ENCODE results near the gene KLHL21.
"Not testable (repeated sequence)": the region's sequence is repeated elsewhere in the genome, so short reads cannot be mapped to it uniquely, and the experiment has no call there.

The KLHL21 gene

DNA sequence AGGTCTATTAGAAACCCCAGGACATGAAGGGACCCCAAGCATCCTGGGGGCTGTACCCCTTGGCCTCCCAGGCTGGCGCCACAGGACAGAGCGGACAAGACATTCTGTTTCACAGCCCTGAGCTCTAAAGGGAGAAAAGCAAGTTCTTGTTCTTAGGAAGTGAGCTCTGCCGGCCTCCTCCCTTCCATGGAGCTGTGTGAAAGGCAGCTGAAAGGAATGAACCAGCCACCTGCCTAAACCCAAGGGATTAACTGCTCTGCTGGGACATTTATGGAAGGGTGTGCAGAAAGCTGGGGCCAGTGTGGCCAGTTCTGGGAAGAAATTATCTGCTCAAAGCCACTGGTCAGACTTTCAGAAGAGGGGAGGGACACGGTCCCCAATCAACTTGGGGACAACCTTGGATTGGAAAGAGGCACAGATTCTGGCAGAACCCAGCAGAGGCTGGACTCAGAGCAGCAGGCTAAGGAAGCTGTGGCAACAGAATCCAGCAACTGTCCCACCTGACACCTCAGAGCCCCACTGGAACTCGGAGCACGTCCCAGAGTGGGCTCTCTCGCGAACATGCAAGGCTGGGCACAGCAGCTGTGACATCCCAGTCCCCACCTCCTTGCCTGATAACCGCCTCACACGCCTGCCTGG is 2.1 kb downstream of the KLHL21 start:
- no peaks in the 10 kb centered on the region; the same call in 1 of the 2 replicates for H3K4me1 ChIP-seq
- TF ChIP-seq, protein P1, sequence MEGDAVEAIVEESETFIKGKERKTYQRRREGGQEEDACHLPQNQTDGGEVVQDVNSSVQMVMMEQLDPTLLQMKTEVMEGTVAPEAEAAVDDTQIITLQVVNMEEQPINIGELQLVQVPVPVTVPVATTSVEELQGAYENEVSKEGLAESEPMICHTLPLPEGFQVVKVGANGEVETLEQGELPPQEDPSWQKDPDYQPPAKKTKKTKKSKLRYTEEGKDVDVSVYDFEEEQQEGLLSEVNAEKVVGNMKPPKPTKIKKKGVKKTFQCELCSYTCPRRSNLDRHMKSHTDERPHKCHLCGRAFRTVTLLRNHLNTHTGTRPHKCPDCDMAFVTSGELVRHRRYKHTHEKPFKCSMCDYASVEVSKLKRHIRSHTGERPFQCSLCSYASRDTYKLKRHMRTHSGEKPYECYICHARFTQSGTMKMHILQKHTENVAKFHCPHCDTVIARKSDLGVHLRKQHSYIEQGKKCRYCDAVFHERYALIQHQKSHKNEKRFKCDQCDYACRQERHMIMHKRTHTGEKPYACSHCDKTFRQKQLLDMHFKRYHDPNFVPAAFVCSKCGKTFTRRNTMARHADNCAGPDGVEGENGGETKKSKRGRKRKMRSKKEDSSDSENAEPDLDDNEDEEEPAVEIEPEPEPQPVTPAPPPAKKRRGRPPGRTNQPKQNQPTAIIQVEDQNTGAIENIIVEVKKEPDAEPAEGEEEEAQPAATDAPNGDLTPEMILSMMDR (IDR thresholded peaks at IDR 0.05; ENCODE audit: low read depth, low read length): no peak
- H3K27me3 ChIP-seq: no peaks in the 10 kb centered on the region
- H3K36me3 ChIP-seq: peaks cover 15% of the 10 kb centered on the region
- no peaks in the 10 kb centered on the region for H3K9me3 ChIP-seq
- H3K4me3 ChIP-seq (ENCODE audit: low read depth, low read length): peak overlapping the region; percentile 81
- DNase-seq: no peak

DNA sequence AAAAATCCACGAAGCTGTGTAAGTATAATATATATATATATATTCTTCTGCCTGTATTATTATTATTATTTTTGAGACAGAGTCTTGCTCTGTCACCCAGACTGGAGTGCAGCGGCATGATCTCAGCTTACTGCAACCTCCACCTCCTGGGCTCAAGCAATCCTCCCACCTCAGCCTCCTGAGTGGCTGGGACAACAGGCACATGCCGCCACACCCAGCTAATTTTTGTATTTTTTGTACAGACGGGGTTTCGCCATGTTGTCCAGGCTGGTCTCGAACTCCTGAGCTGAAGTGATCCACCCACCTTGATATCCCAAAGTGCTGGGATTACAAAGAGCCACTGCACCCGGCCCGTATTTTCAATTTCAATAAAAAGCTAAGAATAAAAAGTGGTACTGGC is 2.7 kb downstream of the KLHL21 start:
- Histone ChIP-seq H3K4me3 (ENCODE audit: low read depth, low read length) (peak overlapping the region; percentile 81), H3K36me3 (peaks cover 20% of the 10 kb centered on the region)
- H3K4me1 ChIP-seq, H3K27me3 ChIP-seq, DNase-seq, H3K9me3 ChIP-seq: not testable (repeated sequence)

DNA sequence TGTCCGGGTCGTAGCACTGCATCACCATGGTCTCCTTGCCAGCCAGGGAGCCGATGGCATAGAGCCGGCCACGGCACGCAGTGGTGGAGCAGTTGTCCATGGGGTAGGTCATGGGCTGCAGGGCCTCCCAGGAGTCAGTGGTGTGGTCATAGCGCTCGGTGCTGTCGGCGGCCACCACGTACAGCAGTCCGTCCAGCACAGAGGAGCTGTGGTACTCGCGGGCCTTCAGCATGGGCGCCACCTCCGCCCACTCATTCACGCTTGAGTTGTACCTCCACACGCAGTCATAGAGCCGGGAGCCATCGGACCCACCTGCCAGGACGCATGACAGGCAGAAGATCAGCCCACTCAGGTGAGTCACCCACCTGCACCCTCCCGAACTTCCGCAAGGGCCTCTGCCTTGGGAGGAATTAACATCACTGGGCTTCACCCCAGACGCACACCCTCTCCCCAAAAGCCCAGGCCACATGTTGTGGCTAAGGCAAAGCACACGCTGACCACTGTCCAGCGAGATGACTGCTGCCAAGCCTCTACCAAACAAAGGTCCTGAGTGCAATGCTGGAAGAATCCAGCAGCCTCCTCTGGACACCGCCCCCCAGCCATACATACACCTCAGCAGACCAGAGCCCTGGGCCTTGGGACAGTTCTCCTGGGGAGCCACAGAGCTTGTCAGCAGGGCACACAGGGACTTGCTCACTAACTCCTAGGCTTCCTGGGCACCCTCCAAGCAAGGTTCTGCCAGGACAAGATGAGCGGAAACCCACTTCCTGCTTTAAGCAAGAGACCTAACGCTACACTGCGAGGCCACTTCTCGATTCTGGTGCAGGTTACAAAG is 3.3 kb downstream of the KLHL21 start:
- Histone ChIP-seq H3K27me3 (no peaks in the 10 kb centered on the region), H3K9me3 (no peaks in the 10 kb centered on the region), H3K4me3 (ENCODE audit: low read depth, low read length) (no peak overlapping the region), H3K4me1 (no peaks in the 10 kb centered on the region; the same call in 1 of the 2 replicates), H3K36me3 (peaks cover 20% of the 10 kb centered on the region)
- TF ChIP-seq, protein P1 (IDR thresholded peaks at IDR 0.05; ENCODE audit: low read depth, low read length): no peak
- no peak for DNase-seq

DNA sequence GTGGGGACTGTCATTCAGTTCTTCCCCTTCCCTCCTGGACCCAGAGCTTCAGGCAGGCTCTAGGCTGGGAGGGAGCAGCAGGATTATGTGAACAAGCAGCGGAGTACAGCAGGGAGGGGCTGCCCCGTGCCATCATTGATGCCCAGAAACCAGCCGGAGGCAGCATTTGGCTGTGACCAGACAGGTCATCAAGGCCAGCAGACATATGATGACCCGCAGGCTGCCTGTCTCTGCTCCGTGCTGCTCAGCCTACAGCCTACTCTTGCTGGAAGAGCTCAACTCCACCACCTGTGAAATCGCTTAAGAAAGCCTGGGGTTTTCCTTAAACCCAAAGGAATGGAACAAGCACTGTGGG is 4.9 kb downstream of the KLHL21 start:
- DNase-seq: no peak
- Histone ChIP-seq H3K36me3 (peaks cover 35% of the 10 kb centered on the region), H3K4me3 (ENCODE audit: low read depth, low read length) (no peak overlapping the region), H3K27me3 (no peaks in the 10 kb centered on the region), H3K4me1 (no peaks in the 10 kb centered on the region), H3K9me3 (no peaks in the 10 kb centered on the region)
- TF ChIP-seq, protein P1 (IDR thresholded peaks at IDR 0.05; ENCODE audit: low read depth, low read length): no peak

DNA sequence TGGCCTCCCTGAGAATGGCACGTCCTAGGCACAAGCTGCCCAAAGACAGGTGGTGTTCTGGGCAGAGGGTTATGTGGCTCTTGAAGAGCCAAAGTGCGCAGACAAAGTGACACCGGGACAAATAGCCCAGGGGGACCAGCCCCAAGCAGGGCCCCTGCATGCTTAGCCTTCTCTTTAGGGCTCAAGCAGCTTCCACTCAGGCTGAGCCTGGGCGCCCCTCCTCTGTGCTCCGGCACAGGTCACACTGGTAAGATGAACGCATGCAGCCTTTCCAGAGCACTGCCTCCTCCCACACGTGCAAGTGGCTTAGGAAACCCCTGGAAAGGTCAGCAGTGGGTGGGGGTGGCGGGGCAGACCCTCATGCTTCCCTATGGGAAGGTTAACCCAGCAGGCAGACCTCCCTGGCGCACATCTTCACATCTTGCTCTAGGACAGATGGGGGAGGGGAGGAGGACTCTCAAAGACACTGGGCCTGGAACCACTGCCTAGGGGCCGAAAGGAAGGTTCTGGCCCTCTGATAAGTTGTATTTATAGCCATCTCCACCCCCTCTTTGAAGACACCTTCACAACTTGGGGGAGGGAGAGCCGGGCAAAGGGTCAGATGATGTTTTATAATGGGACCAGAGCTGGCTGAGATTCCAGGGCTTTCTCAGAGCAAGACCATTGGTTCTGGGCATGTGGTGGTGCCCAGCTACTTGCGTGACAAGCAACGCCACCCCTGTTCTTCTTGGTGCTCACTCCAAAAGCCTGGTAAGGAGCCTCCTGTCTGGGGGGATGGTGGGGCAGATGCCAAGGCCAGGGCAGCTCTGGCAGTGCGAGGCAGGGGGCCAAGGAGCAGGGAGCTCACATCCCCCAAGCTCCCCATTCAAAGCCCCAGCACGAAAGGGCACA is 5.5 kb downstream of the KLHL21 start:
- TF ChIP-seq, protein P1 (IDR thresholded peaks at IDR 0.05; ENCODE audit: low read depth, low read length): no peak
- H3K4me1 ChIP-seq: no peaks in the 10 kb centered on the region
- no peak for DNase-seq
- H3K27me3 ChIP-seq: no peaks in the 10 kb centered on the region
- peaks cover 39% of the 10 kb centered on the region for H3K36me3 ChIP-seq
- no peaks in the 10 kb centered on the region for H3K9me3 ChIP-seq
- H3K4me3 ChIP-seq (ENCODE audit: low read depth, low read length): no peak overlapping the region

DNA sequence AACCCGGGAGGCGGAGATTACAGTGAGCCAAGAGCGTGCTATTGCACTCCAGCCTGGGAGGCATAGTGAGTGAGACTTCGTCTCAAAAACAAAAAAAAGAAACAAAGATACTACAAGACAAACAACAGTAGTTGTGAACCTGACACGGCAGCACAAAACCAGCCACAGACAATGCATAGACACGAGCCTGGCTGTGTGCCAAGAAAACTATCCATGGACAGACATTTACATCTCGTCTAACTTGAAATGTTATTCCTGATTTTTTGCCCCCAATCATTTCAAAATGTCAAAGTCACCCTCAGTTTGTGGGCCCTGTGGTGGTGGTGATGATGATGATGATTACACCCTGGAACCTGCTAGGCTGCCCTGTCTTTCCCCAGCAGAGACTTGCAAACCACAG is 6.3 kb downstream of the KLHL21 start:
- no peak for DNase-seq
- no peaks in the 10 kb centered on the region for H3K9me3 ChIP-seq
- no peaks in the 10 kb centered on the region for H3K27me3 ChIP-seq
- H3K36me3 ChIP-seq: peaks cover 39% of the 10 kb centered on the region
- TF ChIP-seq, protein P1 (IDR thresholded peaks at IDR 0.05; ENCODE audit: low read depth, low read length): no peak
- H3K4me3 ChIP-seq (ENCODE audit: low read depth, low read length): no peak overlapping the region
- H3K4me1 ChIP-seq: no peaks in the 10 kb centered on the region

Data from BE2C (cell line).